Osteocyte (in vitro differentiated cells): ENCODE results near the gene TSPAN5. TPM values are rescaled to one million over a fixed set of nuclear protein-coding genes. Genes with fewer than 3 reads are reported as not detected.
"Not testable (repeated sequence)": the region's sequence is repeated elsewhere in the genome, so short reads cannot be mapped to it uniquely, and the experiment has no call there.

ENCODE experiments used
- DNase-seq: peaks from one replicate; pipeline ENCODE4 v3.0.0; 2021; ENCODE audit warnings: mixed read lengths; ENCODE audit not compliant: unreplicated experiment; ENCODE audit errors: extremely low spot score
- H3K27ac Mint-ChIP-seq: one replicate; pipeline ENCODE4 v1.8.0; 2021; ENCODE audit warnings: mild to moderate bottlenecking, mixed read lengths; ENCODE audit not compliant: unreplicated experiment
- H3K27me3 Mint-ChIP-seq: one replicate; pipeline ENCODE4 v1.8.0; 2021; ENCODE audit warnings: mixed read lengths; ENCODE audit not compliant: unreplicated experiment
- H3K36me3 Mint-ChIP-seq: one replicate; pipeline ENCODE4 v1.8.0; 2021; ENCODE audit warnings: mixed read lengths; ENCODE audit not compliant: unreplicated experiment
- H3K4me1 Mint-ChIP-seq: one replicate; pipeline ENCODE4 v1.8.0; 2021; ENCODE audit warnings: mixed read lengths; ENCODE audit not compliant: unreplicated experiment
- H3K4me3 Mint-ChIP-seq: one replicate; pipeline ENCODE4 v1.8.0; 2021; ENCODE audit warnings: mild to moderate bottlenecking, moderate library complexity, mixed read lengths; ENCODE audit not compliant: unreplicated experiment
- H3K9me3 Mint-ChIP-seq: one replicate; pipeline ENCODE4 v1.8.0; 2021; ENCODE audit warnings: mixed read lengths; ENCODE audit not compliant: unreplicated experiment
- total RNA-seq: library from RNA; stranded (reverse); gene quantifications from 2 replicates; pipeline ENCODE4 v1.2.1, GENCODE V29; 2021
- TF ChIP-seq, protein P1 (sequence below): fragments of 200-600 bp; sonication (generic); IDR thresholded peaks from 2 replicates; pipeline ENCODE4 v1.5.0; 2021; ENCODE audit warnings: antibody characterized with exemption, mild to moderate bottlenecking, moderate library complexity

The TSPAN5 gene
- total RNA-seq, 1 donor from 2014 or later = 64.2 TPM

DNA sequence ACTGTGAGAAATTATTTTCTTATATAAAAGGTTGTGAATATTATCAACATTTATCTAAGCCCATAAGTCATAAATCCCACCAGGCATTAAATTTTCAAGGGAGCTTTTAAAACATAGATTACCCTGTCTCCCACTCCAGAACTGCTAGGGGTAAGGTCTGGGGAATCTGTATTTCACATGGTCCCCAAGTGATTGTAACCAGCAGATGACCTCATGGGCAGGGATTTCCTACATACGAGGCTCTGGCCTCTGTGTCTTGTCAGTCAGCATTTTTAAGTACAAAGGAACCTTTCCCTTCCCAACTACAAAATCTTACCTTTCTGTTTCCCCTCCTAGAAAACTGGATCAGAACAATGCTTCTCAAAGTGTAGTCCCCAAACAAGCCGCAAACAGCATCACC lies 188.6 kb downstream of the TSPAN5 start:
- peaks cover 35% of the 10 kb centered on the region for H3K4me1 Mint-ChIP-seq
- no peaks in the 10 kb centered on the region for H3K27me3 Mint-ChIP-seq
- no peak overlapping the region for H3K4me3 Mint-ChIP-seq
- H3K36me3 Mint-ChIP-seq = peaks cover 38% of the 10 kb centered on the region
- no peaks in the 10 kb centered on the region for H3K9me3 Mint-ChIP-seq
- peak overlapping the region; percentile 82 for H3K27ac Mint-ChIP-seq
- TF ChIP-seq, protein P1, sequence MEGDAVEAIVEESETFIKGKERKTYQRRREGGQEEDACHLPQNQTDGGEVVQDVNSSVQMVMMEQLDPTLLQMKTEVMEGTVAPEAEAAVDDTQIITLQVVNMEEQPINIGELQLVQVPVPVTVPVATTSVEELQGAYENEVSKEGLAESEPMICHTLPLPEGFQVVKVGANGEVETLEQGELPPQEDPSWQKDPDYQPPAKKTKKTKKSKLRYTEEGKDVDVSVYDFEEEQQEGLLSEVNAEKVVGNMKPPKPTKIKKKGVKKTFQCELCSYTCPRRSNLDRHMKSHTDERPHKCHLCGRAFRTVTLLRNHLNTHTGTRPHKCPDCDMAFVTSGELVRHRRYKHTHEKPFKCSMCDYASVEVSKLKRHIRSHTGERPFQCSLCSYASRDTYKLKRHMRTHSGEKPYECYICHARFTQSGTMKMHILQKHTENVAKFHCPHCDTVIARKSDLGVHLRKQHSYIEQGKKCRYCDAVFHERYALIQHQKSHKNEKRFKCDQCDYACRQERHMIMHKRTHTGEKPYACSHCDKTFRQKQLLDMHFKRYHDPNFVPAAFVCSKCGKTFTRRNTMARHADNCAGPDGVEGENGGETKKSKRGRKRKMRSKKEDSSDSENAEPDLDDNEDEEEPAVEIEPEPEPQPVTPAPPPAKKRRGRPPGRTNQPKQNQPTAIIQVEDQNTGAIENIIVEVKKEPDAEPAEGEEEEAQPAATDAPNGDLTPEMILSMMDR = no peak
- DNase-seq = no peak

DNA sequence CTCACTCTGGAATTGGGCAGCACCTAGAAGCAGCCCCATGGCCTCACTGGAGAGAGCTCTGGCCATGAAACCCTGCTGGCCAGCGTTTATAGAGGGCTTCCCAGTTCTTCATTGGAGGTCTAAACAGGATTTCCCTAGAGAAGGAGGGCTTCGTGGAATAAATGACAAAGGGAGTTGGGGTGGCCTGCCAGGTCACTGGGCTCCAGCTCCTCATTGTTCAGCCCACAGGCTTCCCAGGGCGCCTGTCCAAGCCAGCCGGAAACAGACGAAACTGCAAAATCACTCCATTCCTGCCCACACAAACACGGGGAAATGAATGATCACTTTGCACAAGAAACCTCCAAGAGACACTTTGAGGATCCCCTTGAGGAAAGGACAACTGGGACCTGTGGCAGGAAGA lies 189.7 kb downstream of the TSPAN5 start:
- H3K36me3 Mint-ChIP-seq = peaks cover 32% of the 10 kb centered on the region
- TF ChIP-seq, protein P1 = no peak
- H3K27ac Mint-ChIP-seq = peak overlapping the region; percentile 53
- no peak overlapping the region for H3K4me3 Mint-ChIP-seq
- peaks cover 35% of the 10 kb centered on the region for H3K4me1 Mint-ChIP-seq
- no peaks in the 10 kb centered on the region for H3K27me3 Mint-ChIP-seq
- DNase-seq = no peak
- no peaks in the 10 kb centered on the region for H3K9me3 Mint-ChIP-seq

DNA sequence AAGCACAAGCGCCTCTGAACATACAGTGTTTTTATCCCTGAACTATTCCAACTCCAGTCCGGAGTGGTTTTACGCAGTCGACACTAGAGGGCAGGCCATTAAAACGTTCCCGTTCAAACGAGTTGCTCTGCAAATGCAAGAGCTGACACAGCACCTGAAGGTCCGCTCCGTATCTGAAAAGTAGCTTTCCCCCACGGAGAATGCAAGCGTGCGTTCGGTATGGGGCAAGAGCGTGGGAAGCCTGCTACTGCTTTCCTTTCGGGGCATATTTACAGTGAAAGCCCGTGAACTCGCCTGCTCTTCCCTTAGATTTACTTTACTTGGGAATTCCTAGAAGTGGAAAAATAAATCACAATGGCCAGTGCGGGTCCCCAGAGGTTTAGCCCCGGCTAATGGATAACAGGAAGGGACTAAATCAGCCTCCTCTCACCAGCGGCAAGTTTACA lies 190.8 kb downstream of the TSPAN5 start:
- Mint-ChIP-seq H3K4me3 (peak overlapping the region; percentile 77), H3K27me3 (no peaks in the 10 kb centered on the region), H3K4me1 (peaks cover 35% of the 10 kb centered on the region), H3K9me3 (no peaks in the 10 kb centered on the region), H3K27ac (peak overlapping the region; percentile 85), H3K36me3 (peaks cover 25% of the 10 kb centered on the region)
- TF ChIP-seq, protein P1 = peak; percentile 88
- peak; percentile 92 for DNase-seq

DNA sequence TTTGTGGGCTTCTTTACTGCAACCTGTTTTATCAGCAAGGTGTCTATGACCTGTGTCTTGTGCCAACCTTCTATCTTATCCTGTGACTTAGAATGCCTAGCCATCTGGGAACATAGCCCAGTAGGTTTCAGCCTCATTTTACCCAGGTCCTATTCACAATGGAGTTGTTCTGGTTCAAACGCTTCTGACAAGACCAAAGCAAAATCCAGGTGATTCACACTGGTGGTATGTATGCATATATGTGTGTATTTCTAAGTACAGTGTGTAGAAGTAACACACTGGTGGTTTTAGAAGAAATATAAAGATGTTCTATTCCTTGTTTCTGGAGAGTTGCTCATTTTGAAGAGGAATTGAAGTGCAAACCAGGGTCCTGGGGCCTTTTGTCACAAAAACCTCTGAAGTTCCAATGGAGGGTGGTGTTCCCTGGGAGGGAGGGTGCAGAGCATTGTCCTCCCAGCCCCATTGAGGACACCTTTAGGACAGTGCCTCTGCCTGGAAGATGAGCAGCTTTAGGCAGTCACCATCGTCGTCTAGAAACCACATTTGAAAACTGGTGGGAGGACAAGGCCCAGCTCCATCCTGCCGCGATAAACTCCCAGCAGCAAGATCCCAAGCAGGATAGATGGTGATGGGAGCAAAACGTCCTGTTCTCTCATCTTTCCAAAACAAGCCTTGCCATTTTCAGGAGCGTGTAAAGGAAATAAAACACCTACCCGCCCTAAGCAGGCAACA lies 191.4 kb downstream of the TSPAN5 start:
- Mint-ChIP-seq H3K4me3 (peak overlapping the region; percentile 77), H3K4me1 (peaks cover 35% of the 10 kb centered on the region), H3K36me3 (peaks cover 19% of the 10 kb centered on the region), H3K9me3 (no peaks in the 10 kb centered on the region), H3K27me3 (no peaks in the 10 kb centered on the region), H3K27ac (peak overlapping the region; percentile 85)
- TF ChIP-seq, protein P1 = no peak
- DNase-seq = no peak

DNA sequence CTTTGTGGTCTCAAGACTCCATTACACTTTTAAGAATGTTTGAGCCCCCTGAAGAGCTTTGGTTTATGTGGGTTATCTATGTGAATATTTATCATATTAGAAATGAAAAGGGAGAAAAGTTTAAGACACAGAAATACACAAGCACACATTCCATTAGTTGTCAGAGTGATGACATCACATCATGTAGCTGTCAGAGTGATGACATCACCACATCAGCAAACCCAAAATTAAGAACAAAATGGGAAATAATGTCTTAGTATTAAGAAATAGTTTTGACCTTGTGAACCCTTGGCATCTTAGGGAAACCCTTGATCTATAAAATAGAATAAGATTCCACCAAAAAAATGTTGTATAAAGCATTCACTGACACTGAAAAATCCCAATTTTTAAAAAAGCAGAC lies 195.9 kb downstream of the TSPAN5 start:
- peaks cover 5% of the 10 kb centered on the region for H3K4me1 Mint-ChIP-seq
- no peaks in the 10 kb centered on the region for H3K27me3 Mint-ChIP-seq
- no peaks in the 10 kb centered on the region for H3K9me3 Mint-ChIP-seq
- H3K4me3 Mint-ChIP-seq = no peak overlapping the region
- TF ChIP-seq, protein P1 = no peak
- DNase-seq = no peak
- H3K36me3 Mint-ChIP-seq = no peaks in the 10 kb centered on the region
- no peak overlapping the region for H3K27ac Mint-ChIP-seq

DNA sequence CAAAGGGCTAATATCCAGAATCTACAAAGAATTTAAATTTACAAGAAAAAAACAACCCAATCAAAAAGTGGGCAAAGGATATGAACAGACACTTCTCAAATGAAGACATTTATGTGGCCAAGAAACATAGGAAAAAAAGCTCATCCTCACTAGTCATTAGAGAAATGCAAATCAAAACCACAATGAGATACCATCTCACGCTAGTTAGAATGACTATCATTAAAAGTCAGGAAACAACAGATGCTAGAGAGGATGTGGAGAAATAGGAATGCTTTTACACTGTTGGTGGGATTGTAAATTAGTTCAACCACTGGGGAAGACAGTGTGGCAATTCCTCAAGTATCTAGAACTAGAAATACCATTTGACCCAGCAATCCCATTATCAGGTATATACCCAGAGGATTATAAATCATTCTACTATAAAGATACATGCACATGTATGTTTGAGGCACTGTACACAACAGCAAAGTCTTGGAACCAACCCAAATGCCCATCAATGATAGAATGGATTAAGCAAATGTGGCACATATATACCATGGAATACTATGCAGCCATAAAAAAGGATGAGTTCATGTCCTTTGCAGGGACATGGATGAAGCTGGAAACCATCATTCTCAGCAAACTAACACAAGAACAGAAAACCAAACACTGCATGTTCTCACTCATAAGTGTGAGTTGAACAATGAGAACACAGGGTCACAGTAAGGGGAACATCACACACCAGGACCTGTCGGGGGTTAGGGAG lies 197.1 kb downstream of the TSPAN5 start:
- not testable (repeated sequence) for H3K27me3 Mint-ChIP-seq, H3K36me3 Mint-ChIP-seq, H3K9me3 Mint-ChIP-seq, H3K27ac Mint-ChIP-seq, DNase-seq, H3K4me1 Mint-ChIP-seq, H3K4me3 Mint-ChIP-seq

DNA sequence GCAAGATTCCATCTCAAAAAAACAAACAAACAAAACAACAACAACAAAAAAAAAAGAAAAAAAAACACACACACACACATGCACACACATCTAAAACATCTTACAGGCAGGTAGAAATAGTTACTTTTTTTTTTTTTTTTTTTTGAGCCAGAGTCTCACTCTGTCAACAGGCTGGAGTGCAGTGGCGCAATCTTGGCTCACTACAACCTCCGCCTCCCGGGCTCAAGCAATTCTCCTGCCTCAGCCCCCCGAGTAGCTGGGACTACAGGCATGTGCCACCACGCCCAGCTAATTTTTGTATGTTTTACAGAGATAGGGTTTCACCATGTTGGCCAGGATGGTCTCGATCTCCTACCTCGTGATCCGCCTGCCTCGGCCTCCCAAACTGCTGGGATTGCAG lies 201.0 kb downstream of the TSPAN5 start:
- H3K4me3 Mint-ChIP-seq, H3K27ac Mint-ChIP-seq, DNase-seq, H3K4me1 Mint-ChIP-seq, H3K36me3 Mint-ChIP-seq, H3K27me3 Mint-ChIP-seq: not testable (repeated sequence)
- peaks cover 13% of the 10 kb centered on the region for H3K9me3 Mint-ChIP-seq
